Prostate gland (tissue), 2 donors: Measurements from ENCODE around the gene IQCM. TPM values are rescaled to one million over a fixed set of nuclear protein-coding genes. Genes with fewer than 3 reads are reported as not detected.

Experiments used
- DNase-seq: peaks from one replicate; pipeline ENCODE4 v3.0.0-alpha.2; 2019; ENCODE audit warnings: low spot score
- H3K27ac ChIP-seq, 2 donors: fragments of 200-600 bp; sonication (generic); 2 replicates each; pipeline ENCODE4 v1.5.1; 2017 to 2019
- H3K27me3 ChIP-seq: fragments of 200-600 bp; sonication (generic); replicated peaks from 2 replicates; pipeline ENCODE4 v1.5.1; 2019; ENCODE audit not compliant: insufficient read depth
- H3K36me3 ChIP-seq, 2 donors: fragments of 200-600 bp; sonication (generic); 1 replicate in 1 of 2; 2 replicates in 1 of 2; pipeline versions ENCODE4 v1.5.1 to v1.8.1; 2017 to 2019
- H3K4me1 ChIP-seq: fragments of 200-600 bp; sonication (generic); replicated peaks from 2 replicates; pipeline ENCODE4 v1.5.1; 2019
- H3K4me3 ChIP-seq, 2 donors: fragments of 200-600 bp; sonication (generic); 2 replicates each; pipeline ENCODE4 v1.5.1; 2017 to 2019
- H3K9me3 ChIP-seq: fragments of 200-600 bp; sonication (generic); 2 replicates; pipeline ENCODE4 v1.5.1; 2017
- CTCF ChIP-seq, 4 experiments: fragments of 200-600 bp in 2 of 4; fragments of 450-650 bp in 2 of 4; sonication (generic) in 2 of 4; IDR thresholded peaks; 1 replicate in 3 of 4; 2 replicates in 1 of 4; pipeline ENCODE4 v1.5.1; 2016 to 2019; ENCODE audit warnings: antibody characterized with exemption in 4 of 4, mild to moderate bottlenecking in 2 of 4, moderate library complexity in 2 of 4
- POLR2A ChIP-seq: fragments of 450-650 bp; IDR thresholded peaks from one replicate; pipeline ENCODE4 v1.6.1; 2016; ENCODE audit warnings: antibody characterized with exemption, mild to moderate bottlenecking
- POLR2AphosphoS5 ChIP-seq: sonication (generic); formaldehyde crosslinking; IDR thresholded peaks from one replicate; pipeline ENCODE4 v1.6.1; 2017; ENCODE audit warnings: antibody characterized with exemption
- WGBS: methylation state at CpG from one replicate; pipeline ENCODE4 v1.1.5; 2018; 5-methylcytosine and 5-hydroxymethylcytosine counted together
- intact Hi-C: fragments of 100-400 bp; cut with DNase I; formaldehyde crosslinking; loops from one replicate; pipeline ENCODE4 v1.14.2; 2022
- total RNA-seq, 2 donors: library from RNA; depleted of rRNA; stranded (reverse); fragments of >200 nt; gene quantifications; one replicate each; pipeline ENCODE4 v1.1.0, GENCODE V29; 2016

IQCM gene
- total RNA-seq, 2 donors from 2014 or later: not detected

- DNase-seq: no peak
- Histone ChIP-seq H3K27ac (no peak overlapping the region), H3K4me1 (no peaks in the 10 kb centered on the region), H3K27me3 (no peaks in the 10 kb centered on the region), H3K4me3 (no peak overlapping the region), H3K36me3 (no peaks in the 10 kb centered on the region), H3K9me3 (no peaks in the 10 kb centered on the region)
- TF ChIP-seq POLR2AphosphoS5 (no peak), POLR2A (no peak), CTCF (IDR thresholded peaks at IDR 0.05) (no peak)
- WGBS: 93% methylated on average over 1 of the region's 1 CpG
- intact Hi-C loops: no loop called here
Measured at GRCh38 chr4:149785696-149786431, 29.8 kb downstream of the IQCM start.

DNA sequence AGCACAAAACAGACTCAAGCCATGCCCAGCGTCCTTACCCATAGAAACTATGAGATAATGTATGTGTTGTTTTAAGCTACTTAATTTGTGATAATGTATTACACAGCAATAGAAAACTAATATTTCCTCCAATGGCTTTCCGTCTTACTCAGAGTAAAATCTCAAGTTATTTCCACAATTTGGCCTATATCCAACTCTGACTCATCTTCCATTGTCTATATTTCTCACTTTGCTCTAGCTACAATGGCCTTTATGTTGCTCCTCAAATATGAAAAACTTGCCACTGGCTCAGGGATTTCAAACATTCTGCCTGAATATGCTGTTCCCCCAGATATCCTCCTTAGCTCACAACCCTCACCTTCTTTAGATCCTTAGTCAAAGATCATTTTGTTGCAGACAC lies 31.6 kb downstream of the IQCM start:
- Histone ChIP-seq H3K4me1 (no peaks in the 10 kb centered on the region), H3K36me3 (no peaks in the 10 kb centered on the region), H3K9me3 (no peaks in the 10 kb centered on the region), H3K27me3 (no peaks in the 10 kb centered on the region), H3K27ac (no peak overlapping the region), H3K4me3 (no peak overlapping the region)
- no peak for TF ChIP-seq POLR2AphosphoS5
- no peak for TF ChIP-seq POLR2A
- TF ChIP-seq CTCF (IDR thresholded peaks at IDR 0.05): no peak
- 74% methylated on average over 2 of the region's 2 CpGs for WGBS
- no peak for DNase-seq
- intact Hi-C loops: no loop called here

DNA sequence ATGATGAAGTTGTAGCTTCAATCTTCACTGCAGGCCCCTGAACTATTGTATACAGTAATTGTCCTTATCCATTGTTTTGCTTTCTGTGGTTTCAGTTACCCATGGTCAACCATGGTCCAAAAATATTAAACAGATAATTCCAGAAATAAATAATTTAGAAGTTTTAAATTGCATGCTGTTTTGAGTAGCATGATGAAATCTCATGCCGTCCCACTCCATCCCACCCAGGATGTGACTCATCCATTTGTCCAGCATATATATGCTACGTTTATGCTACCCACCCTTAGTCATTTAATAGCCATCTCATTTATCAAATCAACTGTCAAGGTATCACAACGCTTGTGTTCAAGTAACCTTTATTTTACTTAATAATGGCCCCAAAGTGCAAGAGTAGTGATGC lies 34.5 kb downstream of the IQCM start:
- H3K27ac ChIP-seq: no peak overlapping the region
- no peaks in the 10 kb centered on the region for H3K9me3 ChIP-seq
- no peak overlapping the region for H3K4me3 ChIP-seq
- TF ChIP-seq POLR2A: no peak
- TF ChIP-seq CTCF (IDR thresholded peaks at IDR 0.05): no peak
- no peak for TF ChIP-seq POLR2AphosphoS5
- no peak for DNase-seq
- no peaks in the 10 kb centered on the region for H3K4me1 ChIP-seq
- intact Hi-C loops: no loop called here
- WGBS: 71% methylated on average over 3 of the region's 3 CpGs
- no peaks in the 10 kb centered on the region for H3K27me3 ChIP-seq
- no peaks in the 10 kb centered on the region for H3K36me3 ChIP-seq

DNA sequence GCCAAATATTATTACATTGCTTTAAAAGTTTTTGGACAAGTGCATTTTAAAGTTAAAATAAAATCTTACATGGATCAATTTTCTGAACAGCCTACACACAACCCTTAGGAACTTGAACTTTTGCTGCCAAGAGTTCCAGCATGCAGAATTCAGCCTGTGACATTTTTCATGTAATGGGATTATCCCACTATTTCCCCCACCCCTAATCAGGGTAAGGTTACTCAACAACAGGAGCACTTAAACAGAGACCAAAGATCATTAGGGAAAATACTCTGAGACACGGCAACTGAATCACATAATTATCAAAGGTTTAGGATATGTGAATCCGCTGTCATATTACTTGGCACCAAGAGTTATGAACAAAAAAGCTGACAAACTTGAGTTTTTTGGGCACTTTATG lies 47.2 kb downstream of the IQCM start:
- H3K36me3 ChIP-seq: no peaks in the 10 kb centered on the region
- DNase-seq: no peak
- WGBS: 88% methylated on average over 2 of the region's 2 CpGs

More for the DNA sequence above, 47.2 kb downstream of the IQCM start:
- Histone ChIP-seq H3K27me3 (no peaks in the 10 kb centered on the region), H3K9me3 (no peaks in the 10 kb centered on the region), H3K4me1 (no peaks in the 10 kb centered on the region), H3K4me3 (no peak overlapping the region), H3K27ac (no peak overlapping the region)
- intact Hi-C loops: no loop called here
- TF ChIP-seq CTCF (IDR thresholded peaks at IDR 0.05) (no peak), POLR2A (no peak), POLR2AphosphoS5 (no peak)
